SU-DHL-6 (cell line): ENCODE results near the gene CSF2RB.

Experiments
- EZH2phosphoT487 ChIP-seq: fragments of 200-600 bp; sonication (generic), shearing (Covaris generic); conservative IDR thresholded peaks from 2 replicates; pipeline ENCODE4 v1.6.1; 2018; ENCODE audit warnings: mild to moderate bottlenecking, antibody characterized with exemption, low read length, moderate library complexity, mixed read lengths
- TF ChIP-seq, protein P1 (sequence below): fragments of 200-600 bp; sonication (generic); IDR thresholded peaks from one replicate; pipeline ENCODE4 v1.5.1; 2017; ENCODE audit warnings: antibody characterized with exemption, mild to moderate bottlenecking, low read length, moderate library complexity; ENCODE audit not compliant: insufficient read depth, poor library complexity, severe bottlenecking

DNA sequence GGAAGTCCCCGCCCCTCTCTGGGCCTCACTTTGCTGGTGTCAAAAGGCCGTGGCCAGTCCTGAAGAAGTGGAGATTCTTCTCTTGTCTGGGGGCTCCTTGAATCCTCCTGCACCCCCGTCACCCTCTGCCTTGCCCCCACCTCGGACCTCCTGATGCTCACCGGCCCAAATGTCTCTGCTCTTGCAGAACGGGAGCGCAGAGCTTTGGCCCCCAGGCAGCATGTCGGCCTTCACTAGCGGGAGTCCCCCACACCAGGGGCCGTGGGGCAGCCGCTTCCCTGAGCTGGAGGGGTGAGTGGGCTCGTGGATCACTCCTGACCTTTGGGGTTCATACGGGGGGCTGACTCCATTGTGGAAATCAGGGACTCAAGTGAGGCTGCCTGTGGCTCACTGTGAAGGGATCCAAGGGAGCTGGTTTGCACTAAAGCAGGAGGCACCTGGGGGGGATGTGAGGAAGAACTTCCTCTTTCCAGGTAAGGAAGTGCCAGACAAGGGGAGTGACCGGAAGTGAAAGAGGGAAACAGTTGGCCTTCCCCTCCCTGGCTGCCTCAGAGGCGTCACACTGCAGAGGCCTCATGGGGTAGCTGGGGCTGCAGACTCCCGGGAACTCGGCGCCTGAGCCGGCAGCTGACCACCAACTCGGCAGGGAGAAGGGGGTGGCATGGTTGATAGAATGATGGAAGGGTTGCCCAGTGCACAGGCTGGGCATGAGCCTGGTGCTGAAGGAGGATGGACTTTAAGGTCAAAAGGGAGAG, 23.1 kb downstream of the CSF2RB start:
- TF ChIP-seq, protein P1, sequence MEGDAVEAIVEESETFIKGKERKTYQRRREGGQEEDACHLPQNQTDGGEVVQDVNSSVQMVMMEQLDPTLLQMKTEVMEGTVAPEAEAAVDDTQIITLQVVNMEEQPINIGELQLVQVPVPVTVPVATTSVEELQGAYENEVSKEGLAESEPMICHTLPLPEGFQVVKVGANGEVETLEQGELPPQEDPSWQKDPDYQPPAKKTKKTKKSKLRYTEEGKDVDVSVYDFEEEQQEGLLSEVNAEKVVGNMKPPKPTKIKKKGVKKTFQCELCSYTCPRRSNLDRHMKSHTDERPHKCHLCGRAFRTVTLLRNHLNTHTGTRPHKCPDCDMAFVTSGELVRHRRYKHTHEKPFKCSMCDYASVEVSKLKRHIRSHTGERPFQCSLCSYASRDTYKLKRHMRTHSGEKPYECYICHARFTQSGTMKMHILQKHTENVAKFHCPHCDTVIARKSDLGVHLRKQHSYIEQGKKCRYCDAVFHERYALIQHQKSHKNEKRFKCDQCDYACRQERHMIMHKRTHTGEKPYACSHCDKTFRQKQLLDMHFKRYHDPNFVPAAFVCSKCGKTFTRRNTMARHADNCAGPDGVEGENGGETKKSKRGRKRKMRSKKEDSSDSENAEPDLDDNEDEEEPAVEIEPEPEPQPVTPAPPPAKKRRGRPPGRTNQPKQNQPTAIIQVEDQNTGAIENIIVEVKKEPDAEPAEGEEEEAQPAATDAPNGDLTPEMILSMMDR, result no peak
- no peak for TF ChIP-seq EZH2phosphoT487
